NCI-H1930 (cell line): Measurements from ENCODE around the gene VPS54.

Experiments used
- DNase-seq, 2 experiments: peaks; one replicate each; lab custom pipeline; 2025; lab: John Stamatoyannopoulos, UW

VPS54 gene, protein sequence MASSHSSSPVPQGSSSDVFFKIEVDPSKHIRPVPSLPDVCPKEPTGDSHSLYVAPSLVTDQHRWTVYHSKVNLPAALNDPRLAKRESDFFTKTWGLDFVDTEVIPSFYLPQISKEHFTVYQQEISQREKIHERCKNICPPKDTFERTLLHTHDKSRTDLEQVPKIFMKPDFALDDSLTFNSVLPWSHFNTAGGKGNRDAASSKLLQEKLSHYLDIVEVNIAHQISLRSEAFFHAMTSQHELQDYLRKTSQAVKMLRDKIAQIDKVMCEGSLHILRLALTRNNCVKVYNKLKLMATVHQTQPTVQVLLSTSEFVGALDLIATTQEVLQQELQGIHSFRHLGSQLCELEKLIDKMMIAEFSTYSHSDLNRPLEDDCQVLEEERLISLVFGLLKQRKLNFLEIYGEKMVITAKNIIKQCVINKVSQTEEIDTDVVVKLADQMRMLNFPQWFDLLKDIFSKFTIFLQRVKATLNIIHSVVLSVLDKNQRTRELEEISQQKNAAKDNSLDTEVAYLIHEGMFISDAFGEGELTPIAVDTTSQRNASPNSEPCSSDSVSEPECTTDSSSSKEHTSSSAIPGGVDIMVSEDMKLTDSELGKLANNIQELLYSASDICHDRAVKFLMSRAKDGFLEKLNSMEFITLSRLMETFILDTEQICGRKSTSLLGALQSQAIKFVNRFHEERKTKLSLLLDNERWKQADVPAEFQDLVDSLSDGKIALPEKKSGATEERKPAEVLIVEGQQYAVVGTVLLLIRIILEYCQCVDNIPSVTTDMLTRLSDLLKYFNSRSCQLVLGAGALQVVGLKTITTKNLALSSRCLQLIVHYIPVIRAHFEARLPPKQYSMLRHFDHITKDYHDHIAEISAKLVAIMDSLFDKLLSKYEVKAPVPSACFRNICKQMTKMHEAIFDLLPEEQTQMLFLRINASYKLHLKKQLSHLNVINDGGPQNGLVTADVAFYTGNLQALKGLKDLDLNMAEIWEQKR

DNA sequence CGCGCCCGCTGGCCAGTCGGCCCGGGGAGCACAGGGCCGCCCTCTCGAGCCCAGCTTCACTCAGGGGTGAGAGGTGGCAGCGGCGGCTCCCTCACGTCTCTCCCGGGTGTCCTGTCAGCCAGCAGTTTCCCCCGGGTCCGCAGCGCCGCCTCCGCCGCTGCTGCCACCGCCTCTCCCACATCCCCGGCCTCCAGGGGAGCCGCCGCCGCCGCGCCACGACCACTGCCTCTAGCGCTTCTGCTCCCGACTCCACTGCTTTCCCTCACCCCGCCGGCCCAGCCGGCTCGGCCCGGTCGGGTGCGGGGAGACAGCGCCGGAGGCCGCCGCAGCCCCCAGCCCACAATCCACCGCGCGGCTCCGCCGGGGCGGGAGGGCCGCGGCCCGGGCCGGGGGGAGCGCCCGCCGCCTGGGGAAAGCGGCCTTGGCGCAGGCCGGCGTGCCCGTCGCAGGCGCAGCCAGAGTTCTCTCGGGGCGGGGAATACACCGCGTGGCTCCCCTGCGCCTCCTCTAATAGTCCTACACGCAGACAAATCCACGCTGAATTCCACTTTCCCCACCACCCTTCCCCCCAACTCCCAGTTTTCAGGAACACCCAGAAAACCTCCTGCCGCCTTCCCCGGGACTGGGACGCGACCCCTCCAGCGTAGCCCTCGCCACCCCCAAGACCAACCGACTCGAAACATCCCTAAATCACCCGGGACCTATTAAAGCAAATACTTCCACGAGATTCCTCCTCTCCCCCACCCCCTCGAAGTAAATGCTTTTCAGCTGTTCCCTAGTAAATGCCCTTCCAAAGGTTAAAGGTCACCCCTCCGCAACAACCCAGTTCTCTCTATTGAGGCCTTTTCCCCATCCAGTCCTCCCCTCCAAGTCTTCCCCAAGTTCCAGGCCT lies at the start of gene VPS54:
TSS of gene VPS54 (minus strand) at position 346 of the 892 bp plus-strand sequence. CDS start 35,429 bp downstream, outside the sequence.
- DNase-seq = peak; percentile 21 to 35

DNA sequence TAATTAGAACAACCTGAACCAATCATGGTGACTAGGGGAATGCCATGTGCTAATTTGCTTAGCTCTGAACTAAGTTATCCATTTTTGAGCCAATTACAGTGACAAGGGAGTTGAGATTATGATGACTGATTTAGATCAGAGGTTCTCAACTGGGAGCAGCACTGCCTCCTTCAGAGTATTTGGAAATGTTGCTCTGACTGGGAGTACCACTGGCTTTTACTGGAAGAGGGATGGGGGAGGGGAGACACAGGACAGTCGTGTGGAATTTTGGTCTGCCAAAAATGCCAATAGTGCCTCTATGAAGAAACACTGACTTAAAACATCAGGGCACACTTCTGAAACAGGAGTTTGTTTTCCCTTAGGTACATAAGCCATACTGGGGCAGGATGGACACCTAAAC lies 48.1 kb upstream of the VPS54 start:
- DNase-seq = no peak

DNA sequence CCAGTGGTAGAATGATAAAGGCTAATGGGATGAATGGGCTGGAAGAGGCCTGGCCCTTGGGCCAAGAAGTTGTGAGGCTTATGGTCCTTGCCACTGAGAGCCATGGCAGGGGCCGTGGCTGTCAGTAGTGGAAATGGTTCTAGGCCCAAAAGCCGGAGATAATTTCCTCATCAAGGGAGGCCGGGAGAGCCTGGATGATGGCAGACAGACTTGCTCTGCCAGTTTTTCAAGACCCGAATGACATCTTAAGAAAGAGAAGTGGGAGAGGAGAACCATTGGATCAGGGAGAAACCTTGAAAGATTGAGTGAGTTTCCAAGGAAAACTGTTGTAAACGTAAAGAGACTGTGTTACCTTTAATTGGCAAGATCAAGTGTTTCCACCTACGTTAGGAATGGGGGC lies 46.3 kb upstream of the VPS54 start:
- no peak for DNase-seq

DNA sequence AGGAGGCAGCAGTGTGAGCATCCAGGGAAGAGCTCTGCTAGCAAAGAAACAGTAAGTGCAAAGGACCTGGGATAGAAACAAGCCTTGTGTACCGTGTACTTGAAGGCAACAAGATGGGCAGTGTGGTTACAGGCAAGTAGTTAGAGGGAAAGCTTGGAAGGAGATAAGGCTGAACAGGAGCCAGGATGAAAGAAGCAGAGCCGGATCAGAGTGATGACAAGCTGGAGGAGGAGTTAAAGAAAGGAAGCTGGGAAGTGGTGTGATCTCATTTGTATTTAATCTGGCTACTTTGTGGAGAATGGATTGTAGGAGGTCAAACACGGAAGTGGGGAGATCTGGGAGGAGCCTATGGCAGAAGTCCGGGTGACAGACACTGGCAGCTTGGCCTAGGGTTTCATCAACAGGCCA lies 44.7 kb upstream of the VPS54 start:
- no peak for DNase-seq

DNA sequence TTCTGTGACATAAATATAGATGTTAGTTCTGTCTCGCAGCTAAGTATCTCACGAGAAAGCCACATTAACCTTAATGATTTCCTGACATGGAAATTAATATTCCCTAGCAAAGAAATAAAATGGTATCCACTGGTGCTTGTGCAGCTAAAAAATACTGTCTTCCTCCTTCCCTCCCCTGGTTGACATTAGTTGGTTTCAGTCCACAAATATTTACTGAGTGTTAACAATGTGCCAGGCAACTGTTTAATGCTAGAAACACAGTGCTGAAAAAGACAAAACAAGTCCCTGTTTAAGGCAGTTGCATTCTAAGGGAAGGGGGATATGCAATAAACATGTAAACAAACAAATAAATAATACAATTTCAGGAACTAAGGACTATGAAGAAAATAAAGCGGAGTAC lies 44.2 kb upstream of the VPS54 start:
- DNase-seq = no peak

DNA sequence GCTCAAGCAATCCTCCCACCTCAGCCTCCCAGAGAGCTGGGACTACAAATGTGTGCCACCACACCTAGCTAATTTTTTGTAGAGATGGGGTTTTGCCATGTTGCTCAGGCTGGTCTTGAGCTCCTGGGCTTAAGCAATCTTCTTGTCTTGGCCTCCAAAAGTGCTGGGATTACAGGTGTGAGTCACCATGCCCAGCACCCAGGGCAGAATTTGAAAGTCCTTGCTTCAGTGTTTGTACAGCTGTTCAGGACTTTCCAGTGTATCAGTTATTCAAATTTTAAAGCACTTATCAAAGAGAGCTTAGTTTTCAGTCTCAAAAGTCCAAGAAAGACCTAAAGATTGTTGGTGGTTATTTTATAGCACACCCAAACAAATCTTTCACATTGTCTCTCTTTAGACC lies 43.6 kb upstream of the VPS54 start:
- no peak for DNase-seq

DNA sequence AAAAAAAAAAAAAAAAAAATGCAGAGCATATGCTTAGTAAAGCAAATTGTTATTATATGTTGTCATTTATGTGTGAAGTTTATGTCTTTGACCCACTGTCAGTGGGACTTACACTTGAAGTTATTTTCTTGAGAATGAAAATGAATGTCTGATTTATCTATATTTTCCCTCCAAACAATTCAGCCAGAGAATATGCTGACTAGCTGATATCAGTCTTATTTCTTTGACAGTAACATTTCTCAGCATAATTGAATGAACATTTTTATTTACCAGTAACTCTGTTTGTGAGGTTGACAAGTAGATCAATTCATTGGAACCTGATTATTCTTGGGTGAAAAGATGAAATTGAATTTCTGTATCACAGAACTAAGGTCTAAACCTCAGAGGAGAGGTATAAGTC lies 40.0 kb upstream of the VPS54 start:
- DNase-seq = no peak

DNA sequence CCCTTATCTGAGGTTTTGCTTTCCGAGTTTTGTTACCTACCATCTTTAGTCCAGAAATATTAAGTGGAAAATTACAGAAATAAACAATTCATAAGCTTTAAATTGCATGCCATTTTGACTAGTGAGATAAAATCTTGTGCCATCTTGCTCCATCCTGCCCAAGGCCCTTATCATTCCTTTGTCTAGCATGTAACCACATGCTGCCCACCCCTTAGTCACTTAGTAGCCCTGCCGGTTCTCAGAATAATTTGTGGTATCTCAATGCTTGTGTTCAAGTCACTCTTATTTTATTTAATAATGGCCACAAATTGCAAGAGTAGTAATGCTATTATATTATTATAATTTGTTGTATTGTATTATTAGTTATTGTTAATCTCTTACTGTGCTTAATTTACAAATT lies 36.8 kb upstream of the VPS54 start:
- no peak for DNase-seq

DNA sequence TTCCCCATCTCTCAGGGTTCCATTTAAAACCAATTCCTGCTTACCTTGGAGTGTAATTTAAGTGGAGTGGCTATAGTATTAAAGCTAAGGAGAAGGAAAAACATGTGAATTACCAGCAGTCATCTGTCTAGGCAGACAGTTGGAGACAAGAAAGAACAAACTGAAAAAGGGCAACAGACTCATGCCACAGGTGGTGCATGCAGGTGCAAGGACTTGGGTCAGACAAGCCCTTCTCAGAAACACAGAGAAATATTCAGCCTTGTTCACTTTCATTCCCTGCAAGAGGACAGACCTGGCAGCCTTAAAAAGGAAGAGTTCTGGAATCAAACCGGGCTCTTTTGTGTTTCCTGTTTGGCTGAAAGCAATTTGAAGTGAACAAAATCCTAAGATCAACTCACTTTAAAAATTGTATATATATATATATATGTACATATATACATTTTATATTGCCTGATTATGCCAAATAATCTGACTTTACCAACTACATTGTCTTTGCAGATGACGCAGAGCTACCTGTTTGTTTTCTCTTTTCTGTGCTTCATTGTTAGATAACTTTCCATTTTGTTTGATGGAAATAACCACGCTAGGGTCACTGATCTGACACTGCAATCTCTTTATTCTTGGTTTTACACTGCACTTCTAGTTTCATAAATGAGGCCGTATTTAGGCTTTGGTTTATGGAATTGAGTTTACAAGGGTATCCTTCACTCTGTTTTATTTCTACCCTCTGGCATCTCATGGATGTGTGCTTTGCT lies 35.1 kb upstream of the VPS54 start:
- DNase-seq = no peak

DNA sequence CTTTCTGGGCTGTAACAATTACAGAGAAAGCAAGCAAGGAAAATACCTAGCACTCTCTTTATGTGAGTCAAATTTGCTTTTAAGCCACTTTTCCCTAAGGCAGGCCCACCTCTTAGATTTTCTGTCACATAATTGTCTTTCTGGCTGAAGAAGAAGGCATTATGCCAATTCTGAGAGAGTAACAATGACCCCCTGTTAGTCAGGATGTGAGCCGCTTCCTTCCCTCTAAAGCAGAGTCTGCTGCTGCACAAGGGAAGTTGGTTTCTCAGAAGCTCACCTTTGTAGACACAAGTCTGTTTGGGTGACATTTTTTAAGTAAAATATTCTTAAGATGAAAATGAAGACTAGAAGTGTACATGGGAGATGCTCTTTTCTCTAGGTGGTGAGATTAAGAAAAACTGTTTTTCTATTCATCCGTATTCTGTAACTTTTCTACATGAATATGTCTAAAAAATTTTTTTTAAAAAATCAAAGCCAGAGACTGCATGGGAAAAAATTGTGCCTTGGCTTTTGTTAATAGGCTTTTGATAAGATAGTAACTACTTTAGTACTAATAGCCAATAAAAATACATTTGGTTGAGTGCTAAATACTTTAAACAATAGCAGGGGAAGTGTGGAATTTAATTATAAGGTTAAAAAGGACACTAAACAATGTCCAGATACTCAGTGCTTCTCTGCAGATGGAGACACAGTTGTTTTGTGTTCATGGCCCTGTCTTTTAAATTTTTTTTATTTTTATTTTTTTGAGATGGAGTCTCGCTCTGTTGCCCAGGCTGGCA lies 33.4 kb upstream of the VPS54 start:
- no peak for DNase-seq

DNA sequence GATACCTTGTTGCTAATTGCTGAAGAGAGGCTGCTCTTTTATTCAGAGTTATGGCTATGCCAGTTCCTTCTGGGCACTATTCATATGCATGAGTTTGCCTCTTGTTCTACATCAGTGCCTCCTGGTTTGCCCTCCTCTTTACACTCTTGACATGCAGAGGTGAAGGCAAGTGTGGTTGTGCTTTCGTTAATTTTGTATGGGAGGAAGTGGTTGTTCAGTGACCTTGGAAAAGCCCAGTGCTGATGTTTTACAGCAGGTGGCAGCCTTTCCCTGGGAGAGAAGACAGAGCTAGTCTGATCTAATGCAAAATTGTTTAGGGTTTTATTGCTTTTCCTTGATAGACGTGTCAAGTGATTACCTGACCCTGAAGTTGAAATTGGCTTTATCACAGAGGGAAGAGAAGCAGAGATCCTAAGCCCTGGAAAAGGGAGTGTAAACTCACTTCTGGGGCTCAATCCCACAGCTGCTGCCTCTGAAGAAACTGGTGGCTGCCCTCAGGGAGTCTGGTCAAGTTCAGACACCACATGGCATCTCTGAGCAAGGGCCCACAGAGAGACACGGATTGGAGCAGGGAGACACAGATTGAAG lies 30.5 kb upstream of the VPS54 start:
- DNase-seq = peak; percentile 32 to 35

DNA sequence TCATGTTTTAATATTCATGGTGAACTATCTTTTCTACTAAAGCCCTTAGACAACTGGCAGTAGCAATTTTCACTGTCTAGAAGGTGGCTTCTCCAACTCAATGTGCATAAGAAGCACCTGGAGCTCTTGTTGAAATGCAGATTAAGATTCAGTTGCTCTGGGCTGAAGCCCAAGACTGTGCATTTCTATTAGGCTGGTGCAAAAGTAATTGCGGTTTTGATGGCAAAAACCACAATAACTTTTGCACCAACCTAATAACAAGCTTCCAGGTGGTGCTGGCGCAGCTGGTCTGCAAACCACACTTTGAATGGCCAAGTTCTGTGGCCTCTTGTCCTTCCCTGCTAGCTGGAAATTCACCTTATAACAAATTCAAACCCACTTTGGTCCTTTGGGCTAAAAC lies 26.7 kb upstream of the VPS54 start:
- DNase-seq = no peak

DNA sequence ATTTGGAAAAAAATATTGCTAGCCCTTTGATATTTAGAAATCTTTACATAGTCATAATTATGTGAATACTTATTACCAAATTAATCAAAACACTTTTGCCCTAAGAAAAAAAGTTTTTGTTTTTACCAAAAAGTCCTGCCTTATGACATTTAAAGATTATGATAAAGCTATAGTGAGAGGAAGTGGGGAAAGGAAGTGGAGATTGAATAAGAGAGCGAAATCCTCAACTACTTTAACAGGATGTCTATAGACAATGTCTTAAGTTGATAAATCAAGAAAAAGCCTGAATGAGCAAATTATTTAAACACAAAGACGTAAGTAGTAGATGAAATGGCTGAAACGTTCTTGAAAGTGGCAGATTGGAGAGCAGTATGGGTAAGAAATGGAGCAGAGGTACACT lies 20.9 kb upstream of the VPS54 start:
- no peak for DNase-seq

DNA sequence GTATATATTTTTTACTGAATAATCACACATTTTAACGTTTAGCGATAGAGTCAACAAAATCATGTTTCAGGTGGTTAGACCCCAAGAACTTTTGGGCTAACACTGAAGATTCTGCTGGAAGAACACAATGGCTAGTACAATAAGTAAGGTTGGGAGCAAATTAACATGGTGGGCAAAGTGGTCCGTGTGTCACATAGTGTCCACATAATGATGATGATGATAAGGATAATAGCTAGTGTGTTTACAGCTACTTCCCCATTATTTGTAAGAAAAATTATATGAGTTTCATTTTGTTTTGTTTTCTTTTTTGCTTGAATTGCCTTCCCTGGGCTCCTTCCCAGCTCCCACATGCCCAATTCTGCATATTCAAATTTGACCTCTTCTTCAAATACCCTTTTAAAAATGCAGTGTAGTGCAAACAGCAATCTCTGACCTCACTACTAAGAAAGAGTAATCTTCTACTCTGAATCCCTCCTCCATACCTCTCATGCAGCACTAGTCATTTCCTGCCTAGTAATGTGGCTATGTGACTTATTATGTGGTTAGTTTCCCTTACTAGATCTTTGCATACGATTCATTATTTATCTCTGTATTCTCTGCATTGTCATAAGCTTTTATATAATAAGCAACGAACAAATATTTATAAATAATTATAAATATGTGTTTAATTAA lies 16.9 kb upstream of the VPS54 start:
- peak in 1 of 2 experiments; percentile 16 for DNase-seq

DNA sequence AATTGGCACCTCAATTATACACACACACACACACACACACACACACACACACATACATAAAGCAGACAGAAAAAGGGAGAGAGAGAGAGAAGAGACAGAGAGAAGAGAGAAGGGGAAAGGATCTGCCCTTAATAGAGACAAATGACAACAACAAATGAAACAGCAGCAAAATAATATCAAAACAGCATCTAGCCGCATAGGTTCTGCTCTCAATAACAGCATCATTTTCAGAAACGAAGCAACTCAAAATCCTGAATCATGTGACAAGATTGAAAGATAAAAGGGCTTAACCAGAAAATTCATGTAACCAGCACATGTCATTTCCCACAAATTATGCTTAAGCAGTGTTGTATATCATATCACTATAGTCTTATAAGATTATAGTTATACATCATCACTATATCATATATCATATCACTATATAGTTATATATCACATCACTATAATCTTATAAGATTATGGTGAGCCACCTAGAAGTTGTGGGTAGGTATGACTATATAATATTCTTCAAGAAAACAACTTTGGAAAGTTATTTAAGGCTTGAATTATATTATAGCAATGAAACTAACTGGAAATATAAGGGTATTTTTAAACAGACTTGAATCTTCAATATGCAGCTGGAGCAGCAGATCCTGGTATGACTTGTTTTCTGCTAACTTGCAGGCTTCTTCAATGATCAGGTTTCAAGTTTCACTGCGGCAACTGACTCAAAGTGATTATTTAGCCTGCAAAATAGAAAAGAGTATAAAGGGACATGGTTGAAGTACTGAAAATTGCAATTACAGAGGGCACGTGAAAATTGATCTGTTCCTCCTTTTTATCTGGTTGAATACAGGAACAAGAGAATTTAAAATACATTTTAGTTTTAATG lies 16.1 kb upstream of the VPS54 start:
- DNase-seq = no peak

DNA sequence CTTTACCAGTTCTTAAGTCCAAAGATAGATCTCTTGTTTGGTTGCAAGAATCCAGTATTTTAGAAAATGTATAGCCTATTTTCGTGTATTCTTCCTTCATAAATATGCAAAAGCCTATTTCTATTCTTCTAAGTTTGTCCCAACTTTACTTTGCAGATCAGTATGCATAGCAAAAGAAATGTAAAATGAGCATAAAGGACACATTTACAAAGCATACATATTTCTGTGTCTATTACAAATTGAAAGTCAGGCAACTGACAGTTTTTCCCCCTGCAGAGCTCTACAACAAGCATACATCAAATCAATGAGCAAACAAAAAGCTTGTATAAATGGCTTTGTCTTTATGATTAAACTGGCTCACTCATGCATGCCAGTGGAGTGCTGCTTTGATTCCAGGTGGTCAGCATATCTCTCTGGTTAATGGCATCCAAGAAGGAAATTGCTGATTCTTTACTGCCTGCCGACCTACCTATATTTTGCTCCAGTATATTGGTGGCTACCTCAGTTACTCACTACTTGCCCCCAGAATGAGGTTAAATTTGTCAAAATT lies 10.0 kb upstream of the VPS54 start:
- no peak for DNase-seq

DNA sequence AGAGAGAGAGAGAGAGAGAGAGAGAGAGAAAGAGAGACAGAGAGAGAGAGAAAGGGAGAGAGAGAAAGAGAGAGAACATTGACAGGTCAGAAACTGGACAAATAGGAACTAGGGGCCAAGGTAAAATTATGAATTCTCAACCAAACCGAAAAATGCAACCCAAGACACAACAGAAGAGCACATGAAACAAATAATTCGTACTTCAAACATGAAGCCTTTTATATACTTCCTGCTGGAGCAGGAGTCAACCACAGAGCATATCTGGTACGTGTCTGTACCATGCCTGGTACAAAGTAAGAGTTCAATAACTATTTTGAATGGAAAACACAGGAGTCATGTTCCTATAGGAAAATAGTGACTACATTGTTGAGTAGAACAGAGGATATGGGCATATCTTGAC lies 6.5 kb upstream of the VPS54 start:
- no peak for DNase-seq
